MCF 10A (cell line): ENCODE data around the gene CAMP. TPM values are rescaled to one million over a fixed set of nuclear protein-coding genes. Genes with fewer than 3 reads are reported as not detected.

ENCODE experiments used
- BruUV-seq: library from RNA; stranded (reverse); fragments of 400-500 nt; replicated peaks from 2 replicates; lab custom pipeline; 2021; lab: Mats Ljungman, UMichigan
- CTCF ChIA-PET: fragments of 300-600 bp; sonication (Branson Sonifier 250); formaldehyde crosslinking; extraction: SDS; loops from one replicate; lab custom pipeline; 2021; ENCODE audit warnings: antibody characterized with exemption, inconsistent platforms; lab: Yijun Ruan, JAX
- POLR2A ChIA-PET: fragments of 300-600, 350-650 bp; sonication (Branson Sonifier 250); formaldehyde crosslinking; extraction: SDS; loops from one replicate; lab custom pipeline; 2020; ENCODE audit warnings: antibody characterized with exemption, inconsistent platforms; lab: Yijun Ruan, JAX
- DNase-seq: peaks from one replicate; pipeline ENCODE4 v3.0.0-alpha.2; 2018; ENCODE audit not compliant: unreplicated experiment
- H3K27ac Mint-ChIP-seq: one replicate; pipeline ENCODE4 v1.8.0; 2022; ENCODE audit warnings: mild to moderate bottlenecking, low read depth, mixed read lengths; ENCODE audit not compliant: unreplicated experiment
- H3K27me3 Mint-ChIP-seq: one replicate; pipeline ENCODE4 v1.8.0; 2022; ENCODE audit warnings: mixed read lengths; ENCODE audit not compliant: insufficient read depth, unreplicated experiment
- H3K36me3 Mint-ChIP-seq: one replicate; pipeline ENCODE4 v1.8.0; 2022; ENCODE audit warnings: mild to moderate bottlenecking, moderate library complexity, mixed read lengths; ENCODE audit not compliant: insufficient read depth, unreplicated experiment
- H3K4me1 Mint-ChIP-seq: one replicate; pipeline ENCODE4 v1.8.0; 2022; ENCODE audit warnings: mixed read lengths; ENCODE audit not compliant: insufficient read depth, unreplicated experiment
- H3K4me3 Mint-ChIP-seq: one replicate; pipeline ENCODE4 v1.8.0; 2022; ENCODE audit warnings: mild to moderate bottlenecking, moderate library complexity, mixed read lengths; ENCODE audit not compliant: unreplicated experiment
- H3K9me3 Mint-ChIP-seq: one replicate; pipeline ENCODE4 v1.8.0; 2022; ENCODE audit warnings: mixed read lengths; ENCODE audit not compliant: unreplicated experiment
- CTCF ChIP-seq: fragments of 200-600 bp; IDR thresholded peaks from one replicate; pipeline ENCODE4 v1.8.0; 2022; ENCODE audit warnings: antibody characterized with exemption, mild to moderate bottlenecking; ENCODE audit not compliant: unreplicated experiment
- intact Hi-C: fragments of 100-400 bp; cut with micrococcal nuclease; formaldehyde crosslinking; loops from 2 replicates; pipeline ENCODE4 v1.14.1; 2022
- total RNA-seq: library from RNA; stranded (reverse); gene quantifications from 2 replicates; pipeline ENCODE4 v1.2.3, GENCODE V29; 2022

Gene CAMP
- total RNA-seq, 1 experiment from 2014 or later: 0.72 TPM

DNA sequence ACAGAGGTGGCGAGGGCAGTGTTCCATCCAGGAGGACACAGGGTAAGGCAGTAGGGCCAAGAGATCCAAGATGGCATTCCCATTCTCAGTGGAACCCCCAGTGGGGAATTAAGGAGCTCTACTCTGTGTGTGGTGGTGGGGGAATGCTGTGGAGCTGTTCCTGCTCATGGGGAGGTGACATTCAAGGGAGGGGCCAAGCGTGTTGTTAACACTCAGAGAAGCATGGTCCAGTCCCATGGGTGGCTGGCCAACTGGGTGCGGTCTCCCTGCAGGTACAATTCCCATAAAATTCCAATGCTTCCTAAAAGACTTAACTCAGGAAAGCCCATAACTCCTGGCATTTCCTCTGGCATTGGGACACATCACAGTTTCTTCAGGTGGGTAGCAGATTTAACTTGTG lies 2.3 kb downstream of the CAMP start:
- no peak for DNase-seq
- CTCF ChIA-PET: interaction anchor here (0.5 to 3.7 kb wide), 6 partner anchors 15 to 318 kb away, joined by 3 to 22 read pairs (median 4); partner anchors contain the start of gene ZNF589
- Mint-ChIP-seq H3K36me3 (peaks cover 7% of the 10 kb centered on the region), H3K27me3 (no peaks in the 10 kb centered on the region), H3K4me1 (peaks cover 14% of the 10 kb centered on the region), H3K27ac (no peak overlapping the region), H3K9me3 (no peaks in the 10 kb centered on the region), H3K4me3 (no peak overlapping the region)
- POLR2A ChIA-PET: interaction anchor here (1.2 to 2.6 kb wide), 2 partner anchors 15 to 205 kb away, joined by 3 to 8 read pairs; partner anchors contain the start of gene ZNF589
- BruUV-seq: no TSS peak
- intact Hi-C loops: no loop called here
- TF ChIP-seq CTCF: no peak

DNA sequence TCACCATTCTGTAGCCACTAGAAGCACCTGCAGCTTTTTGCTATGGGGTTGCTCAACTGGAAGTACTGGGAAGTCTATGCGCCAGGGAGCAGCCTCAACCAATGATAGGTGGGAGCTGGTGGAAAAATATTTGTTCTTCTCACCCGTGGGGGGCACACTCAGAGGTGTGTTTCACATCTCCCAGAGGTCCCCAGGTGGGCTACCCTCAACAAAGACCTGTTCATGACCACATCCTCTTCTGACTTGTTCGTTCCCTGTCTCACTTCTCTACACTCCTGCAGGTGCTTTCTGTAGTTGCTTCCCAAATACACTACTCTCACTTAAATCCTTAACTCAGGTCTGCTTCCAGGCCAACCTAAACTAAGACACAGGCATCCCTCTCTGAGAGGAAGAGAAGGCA lies 3.6 kb downstream of the CAMP start:
- ChIA-PET CTCF (interaction anchor here (1.3 to 1.4 kb wide), 2 partner anchors 32 to 41 kb away, joined by 3 to 4 read pairs; no protein-coding TSS in a partner anchor), POLR2A (interaction anchor here (2.6 kb wide), 1 partner anchor 14 kb away, joined by 8 read pairs; the partner anchor contains the start of gene ZNF589)
- DNase-seq: no peak
- intact Hi-C loops: no loop called here
- no peaks in the 10 kb centered on the region for H3K9me3 Mint-ChIP-seq
- no peaks in the 10 kb centered on the region for H3K36me3 Mint-ChIP-seq
- TF ChIP-seq CTCF: no peak
- no TSS peak for BruUV-seq
- H3K4me3 Mint-ChIP-seq: no peak overlapping the region
- peaks cover 13% of the 10 kb centered on the region for H3K4me1 Mint-ChIP-seq
- no peaks in the 10 kb centered on the region for H3K27me3 Mint-ChIP-seq
- H3K27ac Mint-ChIP-seq: no peak overlapping the region

DNA sequence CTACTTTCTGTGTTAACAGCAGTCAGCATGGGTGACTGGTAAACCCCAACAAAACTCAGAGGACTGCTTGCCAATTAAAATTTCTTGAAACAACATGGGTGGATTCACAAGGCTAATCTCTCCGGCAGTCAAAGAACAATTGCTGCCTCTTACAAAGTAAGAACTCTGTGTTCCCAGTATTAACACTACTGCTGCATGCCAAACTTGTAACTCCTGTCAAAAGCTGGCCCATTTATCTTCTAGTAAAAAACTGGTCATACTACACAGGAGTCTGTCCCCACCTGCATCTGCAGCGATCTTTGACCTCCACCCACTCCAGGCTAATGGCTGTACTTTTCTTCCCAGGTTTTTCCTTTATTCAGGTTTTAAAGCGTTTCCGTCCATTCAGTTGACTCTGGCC lies 8.9 kb downstream of the CAMP start:
- POLR2A ChIA-PET: interaction anchor here (1.0 kb wide), 1 partner anchor 9 kb away, joined by 5 read pairs; the partner anchor contains the start of gene ZNF589
- CTCF ChIA-PET: interaction anchor here (0.6 to 2.4 kb wide), 8 partner anchors 9 to 204 kb away, joined by 3 to 8 read pairs (median 4); partner anchors contain the start of gene CAMP
- intact Hi-C loops: loop anchor here (1.0 to 2.0 kb wide), 3 partner anchors 37 to 204 kb away; no protein-coding TSS in a partner anchor

More for the DNA sequence above, 8.9 kb downstream of the CAMP start:
- BruUV-seq: no TSS peak
- Mint-ChIP-seq H3K4me3 (no peak overlapping the region), H3K4me1 (peaks cover 11% of the 10 kb centered on the region), H3K27ac (no peak overlapping the region), H3K27me3 (no peaks in the 10 kb centered on the region), H3K36me3 (no peaks in the 10 kb centered on the region), H3K9me3 (no peaks in the 10 kb centered on the region)
- no peak for DNase-seq
- TF ChIP-seq CTCF: no peak
